ENCODE data around the gene NEU2. TPM values are rescaled to one million over a fixed set of nuclear protein-coding genes. Genes with fewer than 3 reads are reported as not detected.

Gene NEU2
- polyA plus RNA-seq, 1 experiment: not detected

DNA sequence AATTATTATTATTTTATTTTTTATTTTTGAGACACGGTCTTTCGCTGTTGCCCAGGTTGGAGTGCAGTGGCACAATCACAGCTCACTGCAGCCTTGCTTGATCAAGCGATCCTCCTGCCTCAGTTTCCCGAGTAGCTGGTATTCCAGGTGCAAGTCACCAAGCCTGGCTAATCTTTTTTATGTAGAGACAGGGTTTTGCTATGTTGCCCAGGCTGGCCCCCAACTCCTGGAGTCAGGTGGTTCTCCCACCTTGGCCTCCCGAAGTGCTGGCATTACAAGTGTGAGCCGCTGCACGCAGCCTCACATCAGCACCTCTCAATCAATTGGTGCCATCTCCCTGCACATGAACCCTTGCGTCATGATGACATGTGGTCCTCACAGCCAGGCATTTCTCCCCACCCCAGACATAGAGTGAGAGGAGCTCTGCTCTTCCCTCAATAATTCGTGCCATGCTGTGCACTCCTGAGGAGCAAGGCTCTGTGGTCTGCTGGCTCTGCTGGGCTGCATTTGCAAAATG is 33.5 kb downstream of the NEU2 start:
- Histone ChIP-seq H3K9me3 (ENCODE audit: control insufficient read depth, insufficient read depth, low read length) (no peaks in the 10 kb centered on the region), H3K4me3 (ENCODE audit: low read depth, low read length) (no peak overlapping the region), H3K27me3 (ENCODE audit: control insufficient read depth, insufficient read depth, low read length) (no peaks in the 10 kb centered on the region), H3K27ac (ENCODE audit: low read depth, low read length) (no peak overlapping the region)
- ChIA-PET CTCF (interaction anchor here (0.6 to 2.2 kb wide), 2 partner anchors 13 to 460 kb away, joined by 3 to 9 read pairs; no protein-coding TSS in a partner anchor), POLR2A (no interaction called here)
- DNase-seq (ENCODE audit: low read depth, low spot score): no peak
- TF ChIP-seq, protein P1, sequence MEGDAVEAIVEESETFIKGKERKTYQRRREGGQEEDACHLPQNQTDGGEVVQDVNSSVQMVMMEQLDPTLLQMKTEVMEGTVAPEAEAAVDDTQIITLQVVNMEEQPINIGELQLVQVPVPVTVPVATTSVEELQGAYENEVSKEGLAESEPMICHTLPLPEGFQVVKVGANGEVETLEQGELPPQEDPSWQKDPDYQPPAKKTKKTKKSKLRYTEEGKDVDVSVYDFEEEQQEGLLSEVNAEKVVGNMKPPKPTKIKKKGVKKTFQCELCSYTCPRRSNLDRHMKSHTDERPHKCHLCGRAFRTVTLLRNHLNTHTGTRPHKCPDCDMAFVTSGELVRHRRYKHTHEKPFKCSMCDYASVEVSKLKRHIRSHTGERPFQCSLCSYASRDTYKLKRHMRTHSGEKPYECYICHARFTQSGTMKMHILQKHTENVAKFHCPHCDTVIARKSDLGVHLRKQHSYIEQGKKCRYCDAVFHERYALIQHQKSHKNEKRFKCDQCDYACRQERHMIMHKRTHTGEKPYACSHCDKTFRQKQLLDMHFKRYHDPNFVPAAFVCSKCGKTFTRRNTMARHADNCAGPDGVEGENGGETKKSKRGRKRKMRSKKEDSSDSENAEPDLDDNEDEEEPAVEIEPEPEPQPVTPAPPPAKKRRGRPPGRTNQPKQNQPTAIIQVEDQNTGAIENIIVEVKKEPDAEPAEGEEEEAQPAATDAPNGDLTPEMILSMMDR (IDR thresholded peaks at IDR 0.05; ENCODE audit: low read depth, low read length): no peak

DNA sequence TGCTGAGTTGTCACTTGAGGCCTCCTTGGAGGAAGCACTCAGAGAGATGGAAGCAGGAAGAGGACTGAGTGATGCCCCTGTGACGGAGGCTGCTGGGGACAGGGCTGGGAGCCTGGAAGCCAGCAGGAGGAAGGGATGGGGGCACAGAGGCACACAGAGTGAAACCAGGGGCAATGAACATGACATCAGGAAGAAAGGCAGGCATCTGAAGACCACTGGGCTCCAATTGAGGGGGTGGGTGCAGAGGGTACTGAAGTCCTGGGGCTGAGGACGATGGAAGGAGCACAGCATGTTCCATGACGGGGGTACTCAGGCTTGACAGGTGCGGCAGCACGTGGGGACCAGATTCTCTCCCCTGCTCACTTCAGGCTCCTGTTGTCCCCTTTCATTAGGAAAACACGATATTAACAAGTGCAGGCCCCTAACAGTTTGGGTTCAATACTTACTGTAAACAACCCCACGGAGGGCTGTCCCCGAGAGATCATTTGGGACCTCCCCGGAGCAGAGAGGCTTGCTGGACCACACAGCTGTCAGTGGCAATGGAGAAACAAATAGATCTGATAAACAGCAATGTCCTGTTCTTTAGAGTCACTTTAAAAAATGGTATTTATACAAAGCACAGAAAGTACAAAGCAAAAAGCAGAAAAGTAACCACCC is 36.4 kb downstream of the NEU2 start:
- ChIA-PET POLR2A (no interaction called here), CTCF (no interaction called here)
- Histone ChIP-seq H3K27me3 (ENCODE audit: control insufficient read depth, insufficient read depth, low read length) (no peaks in the 10 kb centered on the region), H3K27ac (ENCODE audit: low read depth, low read length) (no peak overlapping the region), H3K9me3 (ENCODE audit: control insufficient read depth, insufficient read depth, low read length) (no peaks in the 10 kb centered on the region), H3K4me3 (ENCODE audit: low read depth, low read length) (no peak overlapping the region)
- no peak for DNase-seq (ENCODE audit: low read depth, low spot score)
- TF ChIP-seq, protein P1 (IDR thresholded peaks at IDR 0.05; ENCODE audit: low read depth, low read length): no peak

DNA sequence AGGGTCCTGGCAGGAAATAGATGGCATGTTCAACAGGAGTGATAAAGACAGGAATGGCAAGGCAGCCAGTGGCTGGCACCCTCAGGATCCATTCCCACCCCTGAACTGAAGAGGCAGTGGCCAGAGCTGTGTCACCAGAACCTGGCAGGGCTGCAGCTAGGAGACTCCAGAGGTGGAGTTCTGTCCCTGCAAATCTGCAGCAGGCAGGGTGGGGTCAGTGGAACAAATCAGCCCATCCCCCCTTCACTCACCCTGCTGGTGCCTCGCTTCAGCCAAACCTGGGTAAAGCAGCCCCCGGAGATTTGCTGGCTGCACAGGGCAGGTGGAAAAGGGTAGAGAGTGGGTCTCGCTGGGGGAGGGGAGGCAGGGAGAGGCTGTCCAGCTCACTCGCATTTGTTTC is 40.4 kb downstream of the NEU2 start:
- CTCF ChIA-PET: interaction anchor here (1.7 kb wide), 1 partner anchor 19 kb away, joined by 7 read pairs; no protein-coding TSS in a partner anchor
- POLR2A ChIA-PET: no interaction called here
- H3K27ac ChIP-seq (ENCODE audit: low read depth, low read length): no peak overlapping the region
- no peaks in the 10 kb centered on the region for H3K9me3 ChIP-seq (ENCODE audit: control insufficient read depth, insufficient read depth, low read length)
- H3K27me3 ChIP-seq (ENCODE audit: control insufficient read depth, insufficient read depth, low read length): peaks cover 13% of the 10 kb centered on the region
- TF ChIP-seq, protein P1 (IDR thresholded peaks at IDR 0.05; ENCODE audit: low read depth, low read length): no peak
- no peak overlapping the region for H3K4me3 ChIP-seq (ENCODE audit: low read depth, low read length)
- no peak for DNase-seq (ENCODE audit: low read depth, low spot score)

DNA sequence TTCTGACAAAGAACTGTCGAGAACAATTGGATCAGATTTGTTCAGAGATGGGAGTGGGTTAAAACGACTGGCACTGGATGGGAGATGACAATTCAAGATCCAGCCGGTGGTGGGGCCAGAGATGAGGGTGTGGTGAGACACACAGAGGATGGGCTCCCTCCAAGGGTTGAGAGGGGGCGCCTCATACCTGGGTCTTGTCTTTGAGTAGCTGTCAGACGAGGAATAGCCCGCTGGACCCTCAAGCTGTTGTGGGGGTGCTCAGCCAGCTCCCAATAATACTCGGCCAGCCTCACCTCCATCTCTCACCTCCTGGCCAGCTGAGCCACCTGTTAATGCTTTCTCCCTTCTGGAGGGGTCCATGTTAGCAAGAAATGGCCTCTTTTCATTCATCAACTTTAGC is 41.6 kb downstream of the NEU2 start:
- TF ChIP-seq, protein P1 (IDR thresholded peaks at IDR 0.05; ENCODE audit: low read depth, low read length): no peak
- ChIA-PET CTCF (interaction anchor here (0.9 to 1.7 kb wide), 2 partner anchors 19 to 20 kb away, joined by 3 to 7 read pairs; no protein-coding TSS in a partner anchor), POLR2A (no interaction called here)
- H3K4me3 ChIP-seq (ENCODE audit: low read depth, low read length): no peak overlapping the region
- no peak for DNase-seq (ENCODE audit: low read depth, low spot score)
- H3K9me3 ChIP-seq (ENCODE audit: control insufficient read depth, insufficient read depth, low read length): no peaks in the 10 kb centered on the region
- H3K27me3 ChIP-seq (ENCODE audit: control insufficient read depth, insufficient read depth, low read length): peaks cover 20% of the 10 kb centered on the region
- H3K27ac ChIP-seq (ENCODE audit: low read depth, low read length): no peak overlapping the region

DNA sequence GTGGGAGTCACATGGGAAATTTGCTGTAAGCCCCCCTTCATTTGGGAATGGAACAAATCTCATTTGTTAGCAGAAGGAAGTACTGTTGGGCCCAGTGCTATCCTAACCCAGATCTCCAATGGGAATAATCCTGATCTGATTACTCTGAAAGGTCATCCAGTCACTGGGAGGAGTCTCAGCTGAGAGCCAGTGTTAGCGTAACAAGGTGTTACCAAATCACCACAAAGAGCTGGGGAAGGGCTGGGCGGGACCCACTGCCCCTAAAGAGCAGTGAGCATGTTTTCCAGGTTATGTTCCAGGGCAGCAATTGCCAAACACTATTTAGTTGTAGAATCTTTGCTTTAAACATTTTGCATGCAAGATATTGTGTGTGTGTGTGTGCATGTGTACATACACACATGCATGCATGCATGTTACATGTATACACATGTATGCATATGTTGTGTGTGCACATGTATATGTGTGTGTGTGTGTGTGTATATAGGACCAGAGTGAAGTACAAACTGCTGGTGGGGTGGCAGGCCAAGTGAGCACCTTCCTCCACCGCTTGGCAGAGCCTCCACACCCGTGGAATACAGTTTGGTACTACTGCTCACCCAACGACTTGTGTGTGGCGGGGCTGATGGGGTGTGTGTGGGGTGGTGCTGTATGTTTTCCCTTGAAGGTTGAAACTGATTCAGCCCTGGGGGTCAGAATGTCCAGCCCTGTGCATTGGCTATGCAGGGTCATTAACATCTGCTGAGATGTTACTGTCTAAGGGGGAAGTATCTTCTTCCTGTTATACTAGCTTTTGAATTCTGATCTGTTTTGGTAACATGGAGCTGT is 42.9 kb downstream of the NEU2 start:
- DNase-seq (ENCODE audit: low read depth, low spot score): no peak
- H3K27ac ChIP-seq (ENCODE audit: low read depth, low read length): no peak overlapping the region
- TF ChIP-seq, protein P1 (IDR thresholded peaks at IDR 0.05; ENCODE audit: low read depth, low read length): no peak
- POLR2A ChIA-PET: no interaction called here
- no peaks in the 10 kb centered on the region for H3K9me3 ChIP-seq (ENCODE audit: control insufficient read depth, insufficient read depth, low read length)
- H3K27me3 ChIP-seq (ENCODE audit: control insufficient read depth, insufficient read depth, low read length): peaks cover 22% of the 10 kb centered on the region
- H3K4me3 ChIP-seq (ENCODE audit: low read depth, low read length): no peak overlapping the region
- CTCF ChIA-PET: interaction anchor here (1.2 kb wide), 1 partner anchor 21 kb away, joined by 4 read pairs; no protein-coding TSS in a partner anchor
